ENCODE results near the gene ABI3BP. TPM values are rescaled to one million over a fixed set of nuclear protein-coding genes. Genes with fewer than 3 reads are reported as not detected.

ABI3BP gene
- total RNA-seq, 1 experiment from 2014 or later: 0.10 TPM

GRCh38 chr3:100732435-100732834 is 260.8 kb downstream of the ABI3BP start:
- no peak for DNase-seq (ENCODE audit: low read depth)
- in situ Hi-C loops (cut with HindIII; ENCODE audit: low pct_unique_long_range_greater_than_20kb, low sequenced_read_pairs): no loop called here

GRCh38 chr3:100730524-100730923 is 262.7 kb downstream of the ABI3BP start:
- DNase-seq (ENCODE audit: low read depth): no peak
- in situ Hi-C loops (cut with HindIII; ENCODE audit: low pct_unique_long_range_greater_than_20kb, low sequenced_read_pairs): no loop called here

GRCh38 chr3:100726706-100727105 is 266.5 kb downstream of the ABI3BP start:
- DNase-seq (ENCODE audit: low read depth): no peak
- in situ Hi-C loops (cut with HindIII; ENCODE audit: low pct_unique_long_range_greater_than_20kb, low sequenced_read_pairs): no loop called here

GRCh38 chr3:100725935-100726513 is 267.2 kb downstream of the ABI3BP start:
- in situ Hi-C loops (cut with HindIII; ENCODE audit: low pct_unique_long_range_greater_than_20kb, low sequenced_read_pairs): no loop called here
- DNase-seq (ENCODE audit: low read depth): no peak

- in situ Hi-C loops (cut with HindIII; ENCODE audit: low pct_unique_long_range_greater_than_20kb, low sequenced_read_pairs): no loop called here
- no peak for DNase-seq (ENCODE audit: low read depth)
These were observed 272.8 kb downstream of the ABI3BP start for GRCh38 chr3:100720426-100720825.

- in situ Hi-C loops (cut with HindIII; ENCODE audit: low pct_unique_long_range_greater_than_20kb, low sequenced_read_pairs): no loop called here
These were observed 274.1 kb downstream of the ABI3BP start for GRCh38 chr3:100719136-100719535.

GRCh38 chr3:100717637-100718487 is 275.4 kb downstream of the ABI3BP start:
- DNase-seq (ENCODE audit: low read depth): no peak
- in situ Hi-C loops (cut with HindIII; ENCODE audit: low pct_unique_long_range_greater_than_20kb, low sequenced_read_pairs): no loop called here

More at GRCh38 chr3:100719136-100719535, 274.1 kb downstream of the ABI3BP start:
- DNase-seq (ENCODE audit: low read depth): no peak

- no peak for DNase-seq (ENCODE audit: low read depth)
- in situ Hi-C loops (cut with HindIII; ENCODE audit: low pct_unique_long_range_greater_than_20kb, low sequenced_read_pairs): no loop called here
These were observed 276.2 kb downstream of the ABI3BP start for GRCh38 chr3:100717063-100717462.

GRCh38 chr3:100715176-100715575 is 278.0 kb downstream of the ABI3BP start:
- in situ Hi-C loops (cut with HindIII; ENCODE audit: low pct_unique_long_range_greater_than_20kb, low sequenced_read_pairs): no loop called here
- no peak for DNase-seq (ENCODE audit: low read depth)

- DNase-seq (ENCODE audit: low read depth): peak; percentile 67
- in situ Hi-C loops (cut with HindIII; ENCODE audit: low pct_unique_long_range_greater_than_20kb, low sequenced_read_pairs): no loop called here
These were observed 282.8 kb downstream of the ABI3BP start for GRCh38 chr3:100710261-100710968.

- peak; percentile 38 for DNase-seq (ENCODE audit: low read depth)
- in situ Hi-C loops (cut with HindIII; ENCODE audit: low pct_unique_long_range_greater_than_20kb, low sequenced_read_pairs): no loop called here
These were observed 283.4 kb downstream of the ABI3BP start for GRCh38 chr3:100709842-100710260.

GRCh38 chr3:100708989-100709841 is 284.0 kb downstream of the ABI3BP start, which contains the start of gene TFG:
TFG (plus strand) TSS chr3:100709494; CDS start chr3:100713686, 4,192 bp downstream.
- in situ Hi-C loops (cut with HindIII; ENCODE audit: low pct_unique_long_range_greater_than_20kb, low sequenced_read_pairs): no loop called here
- peak; percentile 99 for DNase-seq (ENCODE audit: low read depth)

GRCh38 chr3:100708644-100708988 is 284.6 kb downstream of the ABI3BP start:
- no peak for DNase-seq (ENCODE audit: low read depth)
- in situ Hi-C loops (cut with HindIII; ENCODE audit: low pct_unique_long_range_greater_than_20kb, low sequenced_read_pairs): no loop called here

GRCh38 chr3:100706365-100706764 is 286.9 kb downstream of the ABI3BP start:
- no peak for DNase-seq (ENCODE audit: low read depth)
- in situ Hi-C loops (cut with HindIII; ENCODE audit: low pct_unique_long_range_greater_than_20kb, low sequenced_read_pairs): no loop called here

- in situ Hi-C loops (cut with HindIII; ENCODE audit: low pct_unique_long_range_greater_than_20kb, low sequenced_read_pairs): no loop called here
- no peak for DNase-seq (ENCODE audit: low read depth)
These were observed 289.4 kb downstream of the ABI3BP start for GRCh38 chr3:100703865-100704264.

GRCh38 chr3:100702980-100703345 is 290.3 kb downstream of the ABI3BP start:
- no peak for DNase-seq (ENCODE audit: low read depth)
- in situ Hi-C loops (cut with HindIII; ENCODE audit: low pct_unique_long_range_greater_than_20kb, low sequenced_read_pairs): no loop called here

GRCh38 chr3:100702082-100702979 is 290.9 kb downstream of the ABI3BP start:
- in situ Hi-C loops (cut with HindIII; ENCODE audit: low pct_unique_long_range_greater_than_20kb, low sequenced_read_pairs): no loop called here
- DNase-seq (ENCODE audit: low read depth): no peak
